Upper lobe of left lung (tissue), 6 donors: ENCODE data around the gene TTC7B. TPM values are rescaled to one million over a fixed set of nuclear protein-coding genes. Genes with fewer than 3 reads are reported as not detected.
A peak's percentile ranks its signal among the peaks of the same experiment; 100 is the strongest.

Experiments
- ATAC-seq, 2 donors: fragments of 200-7000 bp; cut with Tn5 transposase; one replicate each; pipeline ENCODE4 v1.9.1; 2022; ENCODE audit warnings: mild to moderate bottlenecking in 2 of 2, moderate library complexity in 2 of 2; ENCODE audit not compliant: low FRiP score in 2 of 2
- DNase-seq, 2 donors: peaks; one replicate each; pipeline ENCODE4 v3.0.0-alpha.2; 2019 to 2020
- H3K27ac ChIP-seq, 4 donors: fragments of 200-600 bp; sonication (generic); one replicate each; pipeline ENCODE4 v1.5.1; 2016 to 2019
- H3K27me3 ChIP-seq, 4 donors: fragments of 200-600 bp; sonication (generic); one replicate each; pipeline ENCODE4 v1.5.1; 2017 to 2019
- H3K36me3 ChIP-seq, 4 donors: fragments of 200-600 bp; sonication (generic); one replicate each; pipeline ENCODE4 v1.5.1; 2016 to 2019
- H3K4me1 ChIP-seq, 4 donors: fragments of 200-600 bp; sonication (generic); one replicate each; pipeline ENCODE4 v1.5.1; 2018 to 2019
- H3K4me3 ChIP-seq, 4 donors: fragments of 200-600 bp; sonication (generic); one replicate each; pipeline ENCODE4 v1.5.1; 2017 to 2019; ENCODE audit warnings: mild to moderate bottlenecking in 2 of 4, moderate library complexity in 1 of 4
- H3K9me3 ChIP-seq, 4 donors: fragments of 200-600 bp; sonication (generic); one replicate each; pipeline ENCODE4 v1.5.1; 2018 to 2019
- EP300 ChIP-seq, 4 donors: sonication (generic); formaldehyde crosslinking; IDR thresholded peaks; one replicate each; pipeline ENCODE4 v1.5.1; 2017; ENCODE audit warnings: antibody characterized with exemption in 4 of 4, control low read depth in 2 of 4
- POLR2A ChIP-seq, 4 donors: fragments of 450-650 bp; IDR thresholded peaks; one replicate each; pipeline ENCODE4 v1.5.1; 2016 to 2017; ENCODE audit warnings: antibody characterized with exemption in 4 of 4, mild to moderate bottlenecking in 2 of 4
- POLR2AphosphoS5 ChIP-seq, 2 donors: sonication (generic); formaldehyde crosslinking; IDR thresholded peaks; one replicate each; pipeline ENCODE4 v1.5.1; 2017; ENCODE audit warnings: antibody characterized with exemption in 2 of 2
- WGBS, 2 donors: methylation state at CpG; one replicate each; pipeline ENCODE4 v1.1.5; 2017 to 2018; 5-methylcytosine and 5-hydroxymethylcytosine counted together
- total RNA-seq, 6 donors: library from RNA; depleted of rRNA in 4 of 6; stranded (reverse); fragments of >200 nt in 4 of 6; gene quantifications; one replicate each; pipeline versions ENCODE4 v1.1.0 to v1.2.1, GENCODE V29; 2016 to 2021
- TF ChIP-seq, protein P1 (sequence below), 6 experiments: fragments of 450-650 bp in 4 of 6; fragments of 200-600 bp in 2 of 6; sonication (generic) in 2 of 6; IDR thresholded peaks; one replicate each; pipeline ENCODE4 v1.5.1; 2016 to 2019; ENCODE audit warnings: antibody characterized with exemption in 6 of 6
- donor health status: DM: no; HTN: no; CAD: no; lungs with moderate emphysema.
- donor health status: DM: no; HTN: yes; CAD: no; lungs with severe emphysema.

The TTC7B gene
- total RNA-seq, 6 donors from 2014 or later: 13.5 to 87.3 (median 37.5) TPM

DNA sequence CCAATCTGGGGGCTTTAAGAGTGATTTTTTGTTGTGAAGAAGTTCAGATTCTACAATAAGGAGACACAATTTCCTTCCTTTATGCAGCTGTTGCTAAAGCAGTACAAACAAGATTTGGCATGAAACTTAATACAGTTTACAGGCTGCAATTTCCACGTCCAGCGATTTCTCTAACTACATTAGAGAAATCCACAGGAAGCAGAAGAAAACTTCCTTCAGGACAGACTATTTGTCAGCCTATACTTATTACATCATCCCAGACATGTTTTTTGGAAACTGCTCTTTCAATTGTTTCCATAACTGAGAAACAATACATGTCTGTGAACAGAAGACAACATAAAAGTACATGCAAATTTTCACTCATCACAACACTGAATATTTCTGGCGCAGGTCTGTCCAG lies 204.3 kb downstream of the TTC7B start:
- TF ChIP-seq POLR2A (IDR thresholded peaks at IDR 0.05) (no peak), EP300 (IDR thresholded peaks at IDR 0.05) (no peak), POLR2AphosphoS5 (IDR thresholded peaks at IDR 0.05) (no peak)
- TF ChIP-seq, protein P1, sequence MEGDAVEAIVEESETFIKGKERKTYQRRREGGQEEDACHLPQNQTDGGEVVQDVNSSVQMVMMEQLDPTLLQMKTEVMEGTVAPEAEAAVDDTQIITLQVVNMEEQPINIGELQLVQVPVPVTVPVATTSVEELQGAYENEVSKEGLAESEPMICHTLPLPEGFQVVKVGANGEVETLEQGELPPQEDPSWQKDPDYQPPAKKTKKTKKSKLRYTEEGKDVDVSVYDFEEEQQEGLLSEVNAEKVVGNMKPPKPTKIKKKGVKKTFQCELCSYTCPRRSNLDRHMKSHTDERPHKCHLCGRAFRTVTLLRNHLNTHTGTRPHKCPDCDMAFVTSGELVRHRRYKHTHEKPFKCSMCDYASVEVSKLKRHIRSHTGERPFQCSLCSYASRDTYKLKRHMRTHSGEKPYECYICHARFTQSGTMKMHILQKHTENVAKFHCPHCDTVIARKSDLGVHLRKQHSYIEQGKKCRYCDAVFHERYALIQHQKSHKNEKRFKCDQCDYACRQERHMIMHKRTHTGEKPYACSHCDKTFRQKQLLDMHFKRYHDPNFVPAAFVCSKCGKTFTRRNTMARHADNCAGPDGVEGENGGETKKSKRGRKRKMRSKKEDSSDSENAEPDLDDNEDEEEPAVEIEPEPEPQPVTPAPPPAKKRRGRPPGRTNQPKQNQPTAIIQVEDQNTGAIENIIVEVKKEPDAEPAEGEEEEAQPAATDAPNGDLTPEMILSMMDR (IDR thresholded peaks at IDR 0.05): no peak
- DNase-seq: no peak
- no peak for ATAC-seq

DNA sequence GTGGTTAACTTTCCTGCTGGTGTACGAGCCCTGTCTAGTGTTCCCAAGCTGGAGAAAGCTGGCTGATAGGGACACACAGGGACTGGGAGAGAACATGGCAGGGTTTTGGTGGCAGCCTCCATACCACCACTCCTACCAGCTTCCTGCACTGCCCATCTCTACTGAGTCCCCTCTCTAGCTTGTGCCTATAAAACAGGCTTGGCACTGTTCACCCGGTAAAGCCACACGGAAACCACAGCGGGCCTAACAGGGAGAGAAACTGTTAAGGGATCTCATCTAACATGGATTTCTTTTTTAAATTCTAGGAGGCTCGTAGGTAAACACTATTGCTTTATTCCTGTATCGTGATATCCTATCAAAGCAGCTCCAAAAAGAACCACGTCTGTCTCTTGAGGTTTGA lies 204.7 kb downstream of the TTC7B start:
- TF ChIP-seq POLR2A (IDR thresholded peaks at IDR 0.05) (no peak), POLR2AphosphoS5 (IDR thresholded peaks at IDR 0.05) (no peak), EP300 (IDR thresholded peaks at IDR 0.05) (no peak)
- TF ChIP-seq, protein P1 (IDR thresholded peaks at IDR 0.05): no peak
- Histone ChIP-seq H3K27ac (peak overlapping the region in 2 of 4 donors; percentile 4 to 59), H3K4me3 (no peak overlapping the region), H3K27me3 (no peaks in the 10 kb centered on the region), H3K4me1 (peaks cover 10 to 31% (median 17%) of the 10 kb centered on the region in 4 donors), H3K36me3 (no peaks in the 10 kb centered on the region), H3K9me3 (no peaks in the 10 kb centered on the region)
- no peak for ATAC-seq
- 52 to 69% methylated on average over 6 to 7 of the region's 7 CpGs for WGBS, 2 donors
- DNase-seq: no peak

More for the DNA sequence above, 204.3 kb downstream of the TTC7B start:
- WGBS, 2 donors: 44 to 49% methylated on average over 3 of the region's 3 CpGs
- no peaks in the 10 kb centered on the region for H3K36me3 ChIP-seq
- peaks cover 10 to 31% (median 17%) of the 10 kb centered on the region in 4 donors for H3K4me1 ChIP-seq
- H3K9me3 ChIP-seq: no peaks in the 10 kb centered on the region
- H3K27ac ChIP-seq: peak overlapping the region in 2 of 4 donors; percentile 12 to 59
- H3K27me3 ChIP-seq: no peaks in the 10 kb centered on the region
- no peak overlapping the region for H3K4me3 ChIP-seq

DNA sequence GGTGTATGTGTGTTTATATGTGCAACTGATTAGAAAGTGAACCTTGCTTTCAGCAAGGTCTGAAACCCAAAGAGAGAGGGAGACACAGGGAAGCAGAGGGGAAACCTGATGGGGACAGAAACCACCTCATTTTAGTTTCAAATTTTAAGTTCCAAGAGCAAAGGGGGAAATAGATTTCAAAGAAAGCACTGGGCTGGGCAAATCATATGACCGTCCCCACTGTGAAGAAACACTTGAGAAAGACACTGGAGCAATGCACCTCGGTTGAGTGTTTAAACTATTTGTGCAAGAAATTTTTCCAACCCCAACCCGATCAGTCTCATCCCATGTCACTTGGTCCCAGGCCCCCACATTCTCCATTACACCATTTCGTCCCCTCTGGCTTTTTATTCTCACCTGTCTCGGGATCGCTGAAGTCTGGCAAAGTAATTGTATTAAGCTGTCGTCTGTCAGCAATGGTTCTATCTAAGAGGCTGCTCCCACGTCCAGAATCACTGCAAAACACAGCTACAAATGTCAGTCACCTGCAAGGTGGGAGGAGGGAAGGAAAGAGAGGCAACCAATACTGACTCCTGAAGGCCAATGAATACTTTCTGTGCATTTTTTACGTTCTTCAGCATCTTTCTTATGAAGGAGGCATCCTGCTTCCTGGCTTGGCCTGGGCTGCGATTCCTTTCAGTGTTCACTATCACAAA lies 205.7 kb downstream of the TTC7B start:
- 82% methylated on average over 10 of the region's 10 CpGs for WGBS, 2 donors
- Histone ChIP-seq H3K9me3 (no peaks in the 10 kb centered on the region), H3K4me1 (peaks cover 10 to 31% (median 17%) of the 10 kb centered on the region in 4 donors), H3K27me3 (no peaks in the 10 kb centered on the region), H3K36me3 (no peaks in the 10 kb centered on the region), H3K4me3 (no peak overlapping the region), H3K27ac (no peak overlapping the region)
- no peak for ATAC-seq
- TF ChIP-seq EP300 (IDR thresholded peaks at IDR 0.05) (no peak), POLR2A (IDR thresholded peaks at IDR 0.05) (no peak), POLR2AphosphoS5 (IDR thresholded peaks at IDR 0.05) (no peak)
- TF ChIP-seq, protein P1 (IDR thresholded peaks at IDR 0.05): no peak
- DNase-seq: no peak

- no peaks in the 10 kb centered on the region for H3K27me3 ChIP-seq
- DNase-seq (no peak), ATAC-seq (no peak)
- H3K9me3 ChIP-seq: no peaks in the 10 kb centered on the region
- H3K4me1 ChIP-seq: peaks cover 10 to 31% (median 17%) of the 10 kb centered on the region in 4 donors
- no peak overlapping the region for H3K4me3 ChIP-seq
- 67 to 78% methylated on average over 2 of the region's 2 CpGs for WGBS, 2 donors
- H3K27ac ChIP-seq: no peak overlapping the region
- TF ChIP-seq, protein P1 (IDR thresholded peaks at IDR 0.05): no peak
- TF ChIP-seq EP300 (IDR thresholded peaks at IDR 0.05) (no peak), POLR2A (IDR thresholded peaks at IDR 0.05) (no peak), POLR2AphosphoS5 (IDR thresholded peaks at IDR 0.05) (no peak)
- no peaks in the 10 kb centered on the region for H3K36me3 ChIP-seq
Observed at GRCh38 chr14:90609376-90609775, 206.9 kb downstream of the TTC7B start.

DNA sequence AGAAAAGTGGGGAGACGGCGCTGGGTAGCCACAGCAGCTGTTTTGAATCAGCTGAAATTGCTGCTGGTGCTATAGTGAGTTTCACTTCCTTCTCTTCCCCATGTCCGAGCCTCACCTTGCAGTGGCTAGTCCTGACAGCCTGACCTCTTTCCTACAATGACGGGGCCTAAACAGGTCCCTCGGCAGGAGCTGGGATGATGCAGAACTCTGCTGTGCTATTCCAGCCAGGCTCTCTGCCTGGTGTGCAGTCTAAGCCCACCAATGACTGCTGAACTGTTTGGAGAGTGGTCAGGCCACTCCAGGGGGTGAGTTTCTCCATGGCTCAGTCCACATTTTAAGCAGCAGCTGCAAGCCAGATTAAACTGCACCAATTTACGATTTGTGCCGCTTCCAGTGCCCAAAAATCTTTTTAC lies 207.3 kb downstream of the TTC7B start:
- peak in 1 of 2 donors; percentile 57 for ATAC-seq

More for the DNA sequence above, 207.3 kb downstream of the TTC7B start:
- 74 to 96% methylated on average over 5 to 7 of the region's 7 CpGs for WGBS, 2 donors
- Histone ChIP-seq H3K36me3 (no peaks in the 10 kb centered on the region), H3K27me3 (no peaks in the 10 kb centered on the region), H3K27ac (no peak overlapping the region), H3K4me1 (peaks cover 9 to 29% (median 17%) of the 10 kb centered on the region in 4 donors), H3K9me3 (no peaks in the 10 kb centered on the region), H3K4me3 (no peak overlapping the region)
- TF ChIP-seq EP300 (IDR thresholded peaks at IDR 0.05) (no peak), POLR2AphosphoS5 (IDR thresholded peaks at IDR 0.05) (no peak), POLR2A (IDR thresholded peaks at IDR 0.05) (no peak)
- TF ChIP-seq, protein P1 (IDR thresholded peaks at IDR 0.05): no peak
- DNase-seq: no peak
